ENCODE measurements around the gene PARD3. TPM values are rescaled to one million over a fixed set of nuclear protein-coding genes. Genes with fewer than 3 reads are reported as not detected.
A peak's percentile ranks its signal among the peaks of the same experiment; 100 is the strongest.

The PARD3 gene
- polyA plus RNA-seq, 3 donors, result 0.51 TPM; not detected in 2

DNA sequence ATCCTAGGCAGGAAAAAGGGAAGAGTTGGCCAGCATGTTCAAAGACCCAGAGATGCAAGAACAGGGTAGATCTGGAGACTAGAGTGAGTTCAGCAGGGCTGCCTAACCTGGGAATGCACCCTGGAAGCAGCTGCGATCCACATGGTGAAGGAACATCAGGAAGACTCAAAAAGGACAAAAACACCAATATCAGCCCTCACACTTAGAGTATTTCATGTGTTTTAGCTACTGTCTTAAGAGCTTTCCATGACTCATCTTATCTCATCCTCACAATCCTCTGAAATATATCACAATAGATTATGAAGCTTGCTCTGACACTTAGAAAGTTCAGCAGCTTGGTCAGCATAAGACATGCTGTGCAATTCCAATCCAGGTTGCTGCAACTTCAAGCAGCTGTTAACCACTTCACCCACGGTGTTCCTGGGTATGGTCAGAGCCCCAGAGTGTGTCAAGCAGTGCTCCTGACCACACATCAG, 380.9 kb downstream of the PARD3 start:
- H3K27ac Mint-ChIP-seq, result peak overlapping the region in 2 of 7 donors; percentile 21 to 38
- 90% methylated on average over 2 of the region's 2 CpGs for WGBS (ENCODE audit: insufficient coverage)
- no peaks in the 10 kb centered on the region for H3K79me2 ChIP-seq (ENCODE audit: insufficient read depth, low read length)
- H3K4me3 ChIP-seq (replicated peaks in 1 of 3; ENCODE audit: low read depth in 2 of 3, low read length in 3 of 3), result no peak overlapping the region
- H3K27me3 Mint-ChIP-seq (ENCODE audit: low read depth in 3 of 3), result peaks cover 0 to 1% (median 0%) of the 10 kb centered on the region in 3 donors
- H3K36me3 ChIP-seq (replicated peaks in 1 of 2; ENCODE audit: control insufficient read depth in 1 of 2, insufficient read depth in 2 of 2, low read length in 2 of 2), result no peaks in the 10 kb centered on the region
- H3K36me3 Mint-ChIP-seq, result no peaks in the 10 kb centered on the region
- intact Hi-C loops (cut with micrococcal nuclease), result no loop called here
- DNase-seq, result no peak
- H2AFZ ChIP-seq (ENCODE audit: insufficient read depth, low read depth, low read length, poor library complexity, severe bottlenecking), result no peak overlapping the region
- H3K9ac ChIP-seq (ENCODE audit: insufficient read depth, low read length, poor library complexity, severe bottlenecking), result no peak overlapping the region
- no peak overlapping the region for H3K4me2 ChIP-seq (replicated peaks; ENCODE audit: extremely low read depth, low read length, poor library complexity, severe bottlenecking)
- no peak overlapping the region for H3K27ac ChIP-seq (ENCODE audit: low read depth in 1 of 2, low read length in 2 of 2)
- no peaks in the 10 kb centered on the region for H4K20me1 ChIP-seq (ENCODE audit: insufficient read depth, low read length)
- TF ChIP-seq, protein P1, sequence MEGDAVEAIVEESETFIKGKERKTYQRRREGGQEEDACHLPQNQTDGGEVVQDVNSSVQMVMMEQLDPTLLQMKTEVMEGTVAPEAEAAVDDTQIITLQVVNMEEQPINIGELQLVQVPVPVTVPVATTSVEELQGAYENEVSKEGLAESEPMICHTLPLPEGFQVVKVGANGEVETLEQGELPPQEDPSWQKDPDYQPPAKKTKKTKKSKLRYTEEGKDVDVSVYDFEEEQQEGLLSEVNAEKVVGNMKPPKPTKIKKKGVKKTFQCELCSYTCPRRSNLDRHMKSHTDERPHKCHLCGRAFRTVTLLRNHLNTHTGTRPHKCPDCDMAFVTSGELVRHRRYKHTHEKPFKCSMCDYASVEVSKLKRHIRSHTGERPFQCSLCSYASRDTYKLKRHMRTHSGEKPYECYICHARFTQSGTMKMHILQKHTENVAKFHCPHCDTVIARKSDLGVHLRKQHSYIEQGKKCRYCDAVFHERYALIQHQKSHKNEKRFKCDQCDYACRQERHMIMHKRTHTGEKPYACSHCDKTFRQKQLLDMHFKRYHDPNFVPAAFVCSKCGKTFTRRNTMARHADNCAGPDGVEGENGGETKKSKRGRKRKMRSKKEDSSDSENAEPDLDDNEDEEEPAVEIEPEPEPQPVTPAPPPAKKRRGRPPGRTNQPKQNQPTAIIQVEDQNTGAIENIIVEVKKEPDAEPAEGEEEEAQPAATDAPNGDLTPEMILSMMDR (IDR thresholded peaks at IDR 0.05), result no peak
- H3K4me3 Mint-ChIP-seq, result no peak overlapping the region
- no peaks in the 10 kb centered on the region for H3K27me3 ChIP-seq (ENCODE audit: control insufficient read depth in 2 of 2, insufficient read depth in 2 of 2, low read length in 2 of 2)
- no peaks in the 10 kb centered on the region for H3K9me3 ChIP-seq (replicated peaks in 1 of 2; ENCODE audit: control insufficient read depth in 1 of 2, insufficient read depth in 1 of 2, low read length in 2 of 2)
- H3K4me1 ChIP-seq (ENCODE audit: control insufficient read depth in 1 of 2, insufficient read depth in 2 of 2, low read length in 2 of 2), result peaks cover 9 to 10% of the 10 kb centered on the region in 2 donors
- peaks cover 10% of the 10 kb centered on the region for H3K4me1 Mint-ChIP-seq
- peaks cover 0 to 6% (median 0%) of the 10 kb centered on the region in 7 donors for H3K9me3 Mint-ChIP-seq

GRCh38 chr10:34433241-34434076, 381.6 kb downstream of the PARD3 start:
- intact Hi-C loops (cut with micrococcal nuclease), result no loop called here

More at GRCh38 chr10:34433241-34434076, 381.6 kb downstream of the PARD3 start:
- peaks cover 9 to 10% of the 10 kb centered on the region in 2 donors for H3K4me1 ChIP-seq (ENCODE audit: control insufficient read depth in 1 of 2, insufficient read depth in 2 of 2, low read length in 2 of 2)
- no peak overlapping the region for H3K27ac ChIP-seq (ENCODE audit: low read depth in 1 of 2, low read length in 2 of 2)
- no peaks in the 10 kb centered on the region for H4K20me1 ChIP-seq (ENCODE audit: insufficient read depth, low read length)
- TF ChIP-seq, protein P1 (IDR thresholded peaks at IDR 0.05), result no peak
- peaks cover 0 to 1% (median 0%) of the 10 kb centered on the region in 3 donors for H3K27me3 Mint-ChIP-seq (ENCODE audit: low read depth in 3 of 3)
- no peaks in the 10 kb centered on the region for H3K27me3 ChIP-seq (ENCODE audit: control insufficient read depth in 2 of 2, insufficient read depth in 2 of 2, low read length in 2 of 2)
- no peaks in the 10 kb centered on the region for H3K79me2 ChIP-seq (ENCODE audit: insufficient read depth, low read length)
- H3K9me3 Mint-ChIP-seq, result peaks cover 0 to 6% (median 0%) of the 10 kb centered on the region in 7 donors
- no peak overlapping the region for H2AFZ ChIP-seq (ENCODE audit: insufficient read depth, low read depth, low read length, poor library complexity, severe bottlenecking)
- no peak overlapping the region for H3K4me3 Mint-ChIP-seq
- WGBS (ENCODE audit: insufficient coverage), result 93% methylated on average over 1 of the region's 4 CpGs
- peaks cover 10% of the 10 kb centered on the region for H3K4me1 Mint-ChIP-seq
- H3K4me3 ChIP-seq (replicated peaks in 1 of 3; ENCODE audit: low read depth in 2 of 3, low read length in 3 of 3), result no peak overlapping the region
- H3K36me3 Mint-ChIP-seq, result no peaks in the 10 kb centered on the region
- no peak overlapping the region for H3K9ac ChIP-seq (ENCODE audit: insufficient read depth, low read length, poor library complexity, severe bottlenecking)
- no peak for DNase-seq
- no peaks in the 10 kb centered on the region for H3K9me3 ChIP-seq (replicated peaks in 1 of 2; ENCODE audit: control insufficient read depth in 1 of 2, insufficient read depth in 1 of 2, low read length in 2 of 2)
- H3K36me3 ChIP-seq (replicated peaks in 1 of 2; ENCODE audit: control insufficient read depth in 1 of 2, insufficient read depth in 2 of 2, low read length in 2 of 2), result no peaks in the 10 kb centered on the region
- peak overlapping the region in 1 of 7 donors; percentile 11 for H3K27ac Mint-ChIP-seq
- H3K4me2 ChIP-seq (replicated peaks; ENCODE audit: extremely low read depth, low read length, poor library complexity, severe bottlenecking), result no peak overlapping the region

All from CD14-positive monocyte (primary cell).